HepG2 (cell line): ENCODE results near the gene PLEKHA8. TPM values are rescaled to one million over a fixed set of nuclear protein-coding genes. Genes with fewer than 3 reads are reported as not detected.

Experiments
- ATAC-seq: fragments of 200-7000 bp; cut with Tn5 transposase; 3 replicates; pipeline ENCODE4 v1.9.1; 2020; ENCODE audit warnings: mild to moderate bottlenecking, moderate library complexity
- BruUV-seq: library from RNA; stranded (reverse); fragments of 400-500 nt; replicated peaks from 2 replicates; lab custom pipeline; 2021; lab: Mats Ljungman, UMichigan
- CTCF ChIA-PET: fragments of 300-600 bp; formaldehyde crosslinking; extraction: SDS; loops from one replicate; lab custom pipeline; 2021; ENCODE audit warnings: low total read pairs, inconsistent platforms, low intra/inter-chr PET ratio; lab: Yijun Ruan, JAX
- POLR2A ChIA-PET: fragments of 350-600 bp; sonication (Branson Sonifier 250); formaldehyde crosslinking; loops from one replicate; lab custom pipeline; 2020; ENCODE audit warnings: antibody characterized with exemption, inconsistent platforms; lab: Yijun Ruan, JAX
- DNase-seq: peaks from one replicate; pipeline ENCODE4 v3.0.0-alpha.2; 2015; ENCODE audit warnings: low spot score
- FAIRE-seq: peaks from 3 replicates; lab custom pipeline; 2011; peaks lifted over from hg19 to GRCh38; lab: Jason Lieb, UNC
- H2AFZ ChIP-seq: one replicate; pipeline ENCODE4 v1.6.1; 2011; ENCODE audit warnings: low read length, inconsistent platforms
- H3K27ac ChIP-seq: fragments of 300-600 bp; 3 replicates; pipeline ENCODE4 v1.8.0; 2011; ENCODE audit warnings: mixed run types, mild to moderate bottlenecking, mixed read lengths, low read length, inconsistent platforms; ENCODE audit not compliant: insufficient read depth; ENCODE audit errors: extremely low read length
- H3K27me3 ChIP-seq, 2 experiments: fragments of 200-600 bp in 1 of 2; 2 replicates in 1 of 2; 3 replicates in 1 of 2; pipeline versions ENCODE4 v1.6.0 to v1.8.0; 2011; ENCODE audit warnings: low read length in 2 of 2, mild to moderate bottlenecking in 2 of 2, moderate library complexity in 2 of 2, inconsistent platforms in 1 of 2; ENCODE audit not compliant: insufficient read depth in 2 of 2, control insufficient read depth in 1 of 2
- H3K36me3 ChIP-seq, 2 experiments: fragments of 200-600 bp in 1 of 2; replicated peaks in 1 of 2; 2 replicates in 1 of 2; 3 replicates in 1 of 2; pipeline versions ENCODE4 v1.5.1 to v1.8.0; 2011; ENCODE audit warnings: low read length in 2 of 2, inconsistent platforms in 1 of 2; ENCODE audit not compliant: insufficient read depth in 2 of 2, control insufficient read depth in 1 of 2
- H3K4me1 ChIP-seq: 2 replicates; pipeline ENCODE4 v1.5.1; 2012; ENCODE audit warnings: low read length, inconsistent platforms; ENCODE audit not compliant: insufficient read depth
- H3K4me2 ChIP-seq: 2 replicates; pipeline ENCODE4 v1.6.0; 2011; ENCODE audit warnings: low read depth, low read length, inconsistent platforms
- H3K4me3 ChIP-seq, 3 experiments: fragments of 200-600 bp in 1 of 3; sonication (generic), shearing (Covaris generic) in 1 of 3; replicated peaks in 1 of 3; 2 replicates each; pipeline ENCODE4 v1.5.1; 2011 to 2016; ENCODE audit warnings: low read length in 3 of 3, inconsistent platforms in 2 of 3, low read depth in 2 of 3, mild to moderate bottlenecking in 2 of 3, control low read depth in 1 of 3, mixed read lengths in 1 of 3; ENCODE audit not compliant: insufficient read depth in 1 of 3
- H3K79me2 ChIP-seq: one replicate; pipeline ENCODE4 v1.6.1; 2011; ENCODE audit warnings: low read length, inconsistent platforms; ENCODE audit not compliant: insufficient read depth
- H3K9ac ChIP-seq: 2 replicates; pipeline ENCODE4 v1.6.0; 2011; ENCODE audit warnings: mild to moderate bottlenecking, low read depth, low read length, inconsistent platforms; ENCODE audit not compliant: insufficient read depth
- H3K9me3 ChIP-seq: 2 replicates; pipeline ENCODE4 v1.5.1; 2012; ENCODE audit warnings: mild to moderate bottlenecking, low read length
- H4K20me1 ChIP-seq: 2 replicates; pipeline ENCODE4 v1.6.0; 2011; ENCODE audit warnings: inconsistent platforms, mild to moderate bottlenecking, low read length, moderate library complexity; ENCODE audit not compliant: insufficient read depth
- ATF2 ChIP-seq: sonication (generic); formaldehyde crosslinking; IDR thresholded peaks from 2 replicates; pipeline ENCODE4 v1.4.0; 2020; ENCODE audit warnings: missing genetic modification reagents
- CBFB ChIP-seq: sonication (generic); formaldehyde crosslinking; IDR thresholded peaks from 2 replicates; pipeline ENCODE4 v1.4.0; 2020; ENCODE audit warnings: missing genetic modification reagents
- CBX1 ChIP-seq: IDR thresholded peaks from one replicate; pipeline ENCODE4 v1.6.1; 2016; ENCODE audit warnings: antibody characterized with exemption, low read depth
- ERF ChIP-seq: IDR thresholded peaks from 2 replicates; pipeline ENCODE4 v1.6.1; 2018; ENCODE audit warnings: missing biosample characterization, missing genetic modification reagents
- JDP2 ChIP-seq: sonication (generic); formaldehyde crosslinking; IDR thresholded peaks from 2 replicates; pipeline ENCODE4 v1.8.1; 2022; ENCODE audit warnings: missing genetic modification reagents, borderline replicate concordance
- POLR2AphosphoS5 ChIP-seq: IDR thresholded peaks from 2 replicates; pipeline ENCODE4 v1.6.1; 2012; ENCODE audit warnings: low read depth, low read length
- REXO4 ChIP-seq: sonication (generic); formaldehyde crosslinking; IDR thresholded peaks from 2 replicates; pipeline ENCODE4 v1.8.0; 2022; ENCODE audit warnings: missing genetic modification reagents, mild to moderate bottlenecking, borderline replicate concordance
- USF2 ChIP-seq, 2 experiments: sonication (generic) in 1 of 2; formaldehyde crosslinking in 1 of 2; IDR thresholded peaks; 2 replicates each; pipeline versions ENCODE4 v1.5.1 to v1.6.1; 2011 to 2020; ENCODE audit warnings: borderline replicate concordance in 1 of 2, low read depth in 1 of 2, low read length in 1 of 2, mild to moderate bottlenecking in 1 of 2, missing genetic modification reagents in 1 of 2, moderate library complexity in 1 of 2
- ZNF20 ChIP-seq: sonication (generic); formaldehyde crosslinking; IDR thresholded peaks from 2 replicates; pipeline ENCODE4 v1.4.0; 2020; ENCODE audit warnings: mild to moderate bottlenecking, moderate library complexity, missing genetic modification reagents
- ZNF562 ChIP-seq: sonication (generic); formaldehyde crosslinking; IDR thresholded peaks from 2 replicates; pipeline ENCODE4 v1.8.0; 2022; ENCODE audit warnings: missing genetic modification reagents, borderline replicate concordance
- ZNF747 ChIP-seq: sonication (generic); formaldehyde crosslinking; IDR thresholded peaks from 2 replicates; pipeline ENCODE4 v1.8.1; 2023; ENCODE audit warnings: missing genetic modification reagents, mild to moderate bottlenecking, borderline replicate concordance
- WGBS: methylation state at CpG from one replicate; pipeline ENCODE4 v1.1.6; 2017; ENCODE audit warnings: low lambda C conversion rate; 5-methylcytosine and 5-hydroxymethylcytosine counted together
- in situ Hi-C: cut with HindIII; loops from 2 replicates; pipeline ENCODE4 v1.10.0; 2017; ENCODE audit warnings: low pct_unique_long_range_greater_than_20kb; ENCODE audit not compliant: extremely low pct_ligation_motif_present
- intact Hi-C: fragments of 100-400 bp; cut with micrococcal nuclease; formaldehyde crosslinking; loops from one replicate; pipeline ENCODE4 v1.10.0; 2022; ENCODE audit not compliant: unreplicated experiment
- polyA plus RNA-seq, 8 experiments: library from polyadenylated mRNA; depleted of rRNA in 3 of 8; stranded (reverse) in 7 of 8; unstranded in 1 of 8; fragments of >200 nt; fragmentation: Illumina TruSeq in 4 of 8; extraction: Trizol in 4 of 8; gene quantifications; 2 replicates each; pipeline versions ENCODE4 v1.2.1 to v1.2.3, GENCODE V29; 2011 to 2016; ENCODE audit warnings: low read depth in 4 of 8, missing spikeins in 1 of 8, mixed read lengths in 1 of 8; ENCODE audit not compliant: insufficient read depth in 1 of 8
- total RNA-seq, 5 experiments: library from RNA; depleted of rRNA; stranded (reverse); fragments of >200 nt; fragmentation: Illumina TruSeq; extraction: Trizol; gene quantifications; 2 replicates each; pipeline ENCODE4 v1.2.3, GENCODE V29; 2016; ENCODE audit warnings: low read depth in 1 of 5
- TF ChIP-seq, protein P1 (sequence below): sonication (generic); formaldehyde crosslinking; IDR thresholded peaks from 2 replicates; pipeline ENCODE4 v1.4.0; 2020; ENCODE audit warnings: missing genetic modification reagents
- TF ChIP-seq, protein P2 (sequence below): sonication (generic); formaldehyde crosslinking; IDR thresholded peaks from 2 replicates; pipeline ENCODE4 v1.9.0; 2021; ENCODE audit warnings: missing genetic modification reagents, mild to moderate bottlenecking, borderline replicate concordance
- TF ChIP-seq, protein P3 (sequence below): sonication (generic); formaldehyde crosslinking; IDR thresholded peaks from 2 replicates; pipeline ENCODE4 v1.5.1; 2020; ENCODE audit warnings: missing genetic modification reagents, mild to moderate bottlenecking, borderline replicate concordance

Gene PLEKHA8
- total and polyA plus RNA-seq, 2 of the 13 experiments (the other 11 are each of a cell fraction or from before 2014, with no cell fraction given) = 12.5 to 26.4 TPM

- H3K9ac ChIP-seq = no peak overlapping the region
- 94% methylated on average over 4 of the region's 4 CpGs for WGBS
- H3K4me3 ChIP-seq = no peak overlapping the region
- H4K20me1 ChIP-seq = no peaks in the 10 kb centered on the region
- no peaks in the 10 kb centered on the region for H3K9me3 ChIP-seq
- peaks cover 53% of the 10 kb centered on the region for H3K4me1 ChIP-seq
- no peaks in the 10 kb centered on the region; a peak in 1 of 5 replicates for H3K36me3 ChIP-seq
- ATAC-seq = no peak
- intact Hi-C loops = no loop called here
- DNase-seq = no peak
- no peaks in the 10 kb centered on the region for H3K27me3 ChIP-seq
- no peaks in the 10 kb centered on the region for H3K79me2 ChIP-seq
- no peak overlapping the region for H3K4me2 ChIP-seq
- FAIRE-seq = no peak
- ChIA-PET POLR2A (no interaction called here), CTCF (interaction anchor here (1.3 kb wide), 1 partner anchor 117 kb away, joined by 3 read pairs; no protein-coding TSS in a partner anchor)
- no TSS peak for BruUV-seq
- no peak overlapping the region for H2AFZ ChIP-seq
- in situ Hi-C loops = no loop called here
- no peak overlapping the region for H3K27ac ChIP-seq
- no peak for TF ChIP-seq CBFB
- TF ChIP-seq ERF (CRISPR knock-in tag) = no peak
- TF ChIP-seq, protein P1, sequence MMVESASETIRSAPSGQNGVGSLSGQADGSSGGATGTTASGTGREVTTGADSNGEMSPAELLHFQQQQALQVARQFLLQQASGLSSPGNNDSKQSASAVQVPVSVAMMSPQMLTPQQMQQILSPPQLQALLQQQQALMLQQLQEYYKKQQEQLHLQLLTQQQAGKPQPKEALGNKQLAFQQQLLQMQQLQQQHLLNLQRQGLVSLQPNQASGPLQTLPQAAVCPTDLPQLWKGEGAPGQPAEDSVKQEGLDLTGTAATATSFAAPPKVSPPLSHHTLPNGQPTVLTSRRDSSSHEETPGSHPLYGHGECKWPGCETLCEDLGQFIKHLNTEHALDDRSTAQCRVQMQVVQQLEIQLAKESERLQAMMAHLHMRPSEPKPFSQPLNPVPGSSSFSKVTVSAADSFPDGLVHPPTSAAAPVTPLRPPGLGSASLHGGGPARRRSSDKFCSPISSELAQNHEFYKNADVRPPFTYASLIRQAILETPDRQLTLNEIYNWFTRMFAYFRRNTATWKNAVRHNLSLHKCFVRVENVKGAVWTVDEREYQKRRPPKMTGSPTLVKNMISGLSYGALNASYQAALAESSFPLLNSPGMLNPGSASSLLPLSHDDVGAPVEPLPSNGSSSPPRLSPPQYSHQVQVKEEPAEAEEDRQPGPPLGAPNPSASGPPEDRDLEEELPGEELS (CRISPR knock-in tag) = no peak
- TF ChIP-seq ZNF20 (CRISPR knock-in tag) = no peak
- TF ChIP-seq ZNF747 = no peak
- no peak for TF ChIP-seq JDP2 (CRISPR knock-in tag)
- no peak for TF ChIP-seq CBX1
- TF ChIP-seq, protein P2, sequence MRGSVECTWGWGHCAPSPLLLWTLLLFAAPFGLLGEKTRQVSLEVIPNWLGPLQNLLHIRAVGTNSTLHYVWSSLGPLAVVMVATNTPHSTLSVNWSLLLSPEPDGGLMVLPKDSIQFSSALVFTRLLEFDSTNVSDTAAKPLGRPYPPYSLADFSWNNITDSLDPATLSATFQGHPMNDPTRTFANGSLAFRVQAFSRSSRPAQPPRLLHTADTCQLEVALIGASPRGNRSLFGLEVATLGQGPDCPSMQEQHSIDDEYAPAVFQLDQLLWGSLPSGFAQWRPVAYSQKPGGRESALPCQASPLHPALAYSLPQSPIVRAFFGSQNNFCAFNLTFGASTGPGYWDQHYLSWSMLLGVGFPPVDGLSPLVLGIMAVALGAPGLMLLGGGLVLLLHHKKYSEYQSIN (CRISPR knock-in tag) = no peak
- TF ChIP-seq POLR2AphosphoS5 = no peak
- no peak for TF ChIP-seq REXO4
- TF ChIP-seq ATF2 (CRISPR knock-in tag) = no peak
- TF ChIP-seq, protein P3, sequence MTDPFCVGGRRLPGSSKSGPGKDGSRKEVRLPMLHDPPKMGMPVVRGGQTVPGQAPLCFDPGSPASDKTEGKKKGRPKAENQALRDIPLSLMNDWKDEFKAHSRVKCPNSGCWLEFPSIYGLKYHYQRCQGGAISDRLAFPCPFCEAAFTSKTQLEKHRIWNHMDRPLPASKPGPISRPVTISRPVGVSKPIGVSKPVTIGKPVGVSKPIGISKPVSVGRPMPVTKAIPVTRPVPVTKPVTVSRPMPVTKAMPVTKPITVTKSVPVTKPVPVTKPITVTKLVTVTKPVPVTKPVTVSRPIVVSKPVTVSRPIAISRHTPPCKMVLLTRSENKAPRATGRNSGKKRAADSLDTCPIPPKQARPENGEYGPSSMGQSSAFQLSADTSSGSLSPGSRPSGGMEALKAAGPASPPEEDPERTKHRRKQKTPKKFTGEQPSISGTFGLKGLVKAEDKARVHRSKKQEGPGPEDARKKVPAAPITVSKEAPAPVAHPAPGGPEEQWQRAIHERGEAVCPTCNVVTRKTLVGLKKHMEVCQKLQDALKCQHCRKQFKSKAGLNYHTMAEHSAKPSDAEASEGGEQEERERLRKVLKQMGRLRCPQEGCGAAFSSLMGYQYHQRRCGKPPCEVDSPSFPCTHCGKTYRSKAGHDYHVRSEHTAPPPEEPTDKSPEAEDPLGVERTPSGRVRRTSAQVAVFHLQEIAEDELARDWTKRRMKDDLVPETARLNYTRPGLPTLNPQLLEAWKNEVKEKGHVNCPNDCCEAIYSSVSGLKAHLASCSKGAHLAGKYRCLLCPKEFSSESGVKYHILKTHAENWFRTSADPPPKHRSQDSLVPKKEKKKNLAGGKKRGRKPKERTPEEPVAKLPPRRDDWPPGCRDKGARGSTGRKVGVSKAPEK = no peak
- TF ChIP-seq ZNF562 (CRISPR knock-in tag) = no peak
- TF ChIP-seq USF2 (IDR thresholded peaks at IDR 0.05; ENCODE audit: low read depth, low read length) = no peak
- TF ChIP-seq USF2 (CRISPR knock-in tag; IDR thresholded peaks at IDR 0.05; ENCODE audit: borderline replicate concordance) = no peak
Observed at GRCh38 chr7:30159163-30159562, 131.0 kb downstream of the PLEKHA8 start.
